Cardiac fibroblast (primary cell): ENCODE results near the gene ADRA2C.

ENCODE experiments used
- DNase-seq, 2 donors: peaks; one replicate each; pipeline versions ENCODE4 v3.0.0 to v3.0.0-alpha.2; 2010; ENCODE audit warnings: low read depth in 2 of 2
- H3K4me3 ChIP-seq, 2 donors: replicated peaks in 1 of 2; 1 replicate in 1 of 2; 2 replicates in 1 of 2; pipeline ENCODE4 v1.5.1; 2011; ENCODE audit warnings: low read depth in 2 of 2, low read length in 2 of 2, mild to moderate bottlenecking in 2 of 2, moderate library complexity in 1 of 2
- CTCF ChIP-seq: IDR thresholded peaks from one replicate; pipeline ENCODE4 v1.5.1; 2011; ENCODE audit warnings: low read depth, mild to moderate bottlenecking, low read length, inconsistent platforms

The ADRA2C gene

GRCh38 chr4:3725936-3726870 lies 40.0 kb upstream of the ADRA2C start:
- no peak overlapping the region for H3K4me3 ChIP-seq
- no peak for TF ChIP-seq CTCF
- no peak for DNase-seq

- no peak for TF ChIP-seq CTCF
- H3K4me3 ChIP-seq = no peak overlapping the region
- no peak for DNase-seq
These were observed 38.2 kb upstream of the ADRA2C start for GRCh38 chr4:3727847-3728469.

GRCh38 chr4:3729188-3729881 lies 36.9 kb upstream of the ADRA2C start:
- peak in 1 of 2 donors; percentile 4 for DNase-seq
- no peak overlapping the region for H3K4me3 ChIP-seq
- TF ChIP-seq CTCF = no peak

GRCh38 chr4:3729882-3730226 lies 36.3 kb upstream of the ADRA2C start:
- DNase-seq = no peak
- no peak overlapping the region for H3K4me3 ChIP-seq
- no peak for TF ChIP-seq CTCF

- TF ChIP-seq CTCF = no peak
- no peak overlapping the region for H3K4me3 ChIP-seq
- DNase-seq = no peak
These were observed 35.6 kb upstream of the ADRA2C start for GRCh38 chr4:3730422-3731190.
